Prostate gland (tissue), 2 donors: ENCODE measurements around the gene DIS3L2. TPM values are rescaled to one million over a fixed set of nuclear protein-coding genes. Genes with fewer than 3 reads are reported as not detected.
"Not testable (repeated sequence)": the region's sequence is repeated elsewhere in the genome, so short reads cannot be mapped to it uniquely, and the experiment has no call there.

Experiments used
- DNase-seq: peaks from one replicate; pipeline ENCODE4 v3.0.0-alpha.2; 2019; ENCODE audit warnings: low spot score
- H3K27ac ChIP-seq, 2 donors: fragments of 200-600 bp; sonication (generic); 2 replicates each; pipeline ENCODE4 v1.5.1; 2017 to 2019
- H3K27me3 ChIP-seq: fragments of 200-600 bp; sonication (generic); replicated peaks from 2 replicates; pipeline ENCODE4 v1.5.1; 2019; ENCODE audit not compliant: insufficient read depth
- H3K36me3 ChIP-seq, 2 donors: fragments of 200-600 bp; sonication (generic); 1 replicate in 1 of 2; 2 replicates in 1 of 2; pipeline versions ENCODE4 v1.5.1 to v1.8.1; 2017 to 2019
- H3K4me1 ChIP-seq: fragments of 200-600 bp; sonication (generic); replicated peaks from 2 replicates; pipeline ENCODE4 v1.5.1; 2019
- H3K4me3 ChIP-seq, 2 donors: fragments of 200-600 bp; sonication (generic); 2 replicates each; pipeline ENCODE4 v1.5.1; 2017 to 2019
- H3K9me3 ChIP-seq: fragments of 200-600 bp; sonication (generic); 2 replicates; pipeline ENCODE4 v1.5.1; 2017
- CTCF ChIP-seq, 4 experiments: fragments of 200-600 bp in 2 of 4; fragments of 450-650 bp in 2 of 4; sonication (generic) in 2 of 4; IDR thresholded peaks; 1 replicate in 3 of 4; 2 replicates in 1 of 4; pipeline ENCODE4 v1.5.1; 2016 to 2019; ENCODE audit warnings: antibody characterized with exemption in 4 of 4, mild to moderate bottlenecking in 2 of 4, moderate library complexity in 2 of 4
- POLR2A ChIP-seq: fragments of 450-650 bp; IDR thresholded peaks from one replicate; pipeline ENCODE4 v1.6.1; 2016; ENCODE audit warnings: antibody characterized with exemption, mild to moderate bottlenecking
- POLR2AphosphoS5 ChIP-seq: sonication (generic); formaldehyde crosslinking; IDR thresholded peaks from one replicate; pipeline ENCODE4 v1.6.1; 2017; ENCODE audit warnings: antibody characterized with exemption
- WGBS: methylation state at CpG from one replicate; pipeline ENCODE4 v1.1.5; 2018; 5-methylcytosine and 5-hydroxymethylcytosine counted together
- intact Hi-C: fragments of 100-400 bp; cut with DNase I; formaldehyde crosslinking; loops from one replicate; pipeline ENCODE4 v1.14.2; 2022
- total RNA-seq, 2 donors: library from RNA; depleted of rRNA; stranded (reverse); fragments of >200 nt; gene quantifications; one replicate each; pipeline ENCODE4 v1.1.0, GENCODE V29; 2016

Gene DIS3L2
- total RNA-seq, 2 donors from 2014 or later = 30.1 to 71.3 TPM

- TF ChIP-seq POLR2AphosphoS5 (no peak), CTCF (IDR thresholded peaks at IDR 0.05) (no peak), POLR2A (no peak)
- Histone ChIP-seq H3K36me3 (no peaks in the 10 kb centered on the region), H3K27me3 (no peaks in the 10 kb centered on the region), H3K27ac (no peak overlapping the region), H3K9me3 (no peaks in the 10 kb centered on the region), H3K4me1 (no peaks in the 10 kb centered on the region), H3K4me3 (no peak overlapping the region)
- intact Hi-C loops = no loop called here
- 64% methylated on average over 3 of the region's 3 CpGs for WGBS
- no peak for DNase-seq
Observed at GRCh38 chr2:231940795-231941194, 20.7 kb upstream of the DIS3L2 start.

- H3K9me3 ChIP-seq = no peaks in the 10 kb centered on the region
- no peaks in the 10 kb centered on the region for H3K36me3 ChIP-seq
- no peak for DNase-seq
- WGBS = 92% methylated on average over 12 of the region's 12 CpGs
- intact Hi-C loops = no loop called here
- no peaks in the 10 kb centered on the region for H3K27me3 ChIP-seq
- TF ChIP-seq POLR2AphosphoS5 (no peak), CTCF (IDR thresholded peaks at IDR 0.05) (no peak), POLR2A (no peak)
- H3K27ac ChIP-seq = no peak overlapping the region
- no peak overlapping the region for H3K4me3 ChIP-seq
- H3K4me1 ChIP-seq = no peaks in the 10 kb centered on the region
Observed at GRCh38 chr2:231941673-231942072, 19.8 kb upstream of the DIS3L2 start.

GRCh38 chr2:231942180-231942579 lies 19.3 kb upstream of the DIS3L2 start:
- Histone ChIP-seq H3K27me3 (no peaks in the 10 kb centered on the region), H3K4me1 (no peaks in the 10 kb centered on the region), H3K4me3 (no peak overlapping the region), H3K36me3 (no peaks in the 10 kb centered on the region), H3K27ac (no peak overlapping the region), H3K9me3 (no peaks in the 10 kb centered on the region)
- intact Hi-C loops = no loop called here
- TF ChIP-seq CTCF (IDR thresholded peaks at IDR 0.05) = no peak
- TF ChIP-seq POLR2AphosphoS5 = no peak
- no peak for TF ChIP-seq POLR2A
- no peak for DNase-seq
- 93% methylated on average over 6 of the region's 6 CpGs for WGBS

GRCh38 chr2:231946241-231946814 lies 15.2 kb upstream of the DIS3L2 start:
- Histone ChIP-seq H3K9me3 (no peaks in the 10 kb centered on the region), H3K4me1 (no peaks in the 10 kb centered on the region), H3K36me3 (no peaks in the 10 kb centered on the region), H3K27me3 (no peaks in the 10 kb centered on the region), H3K27ac (no peak overlapping the region), H3K4me3 (no peak overlapping the region)
- WGBS = 91% methylated on average over 15 of the region's 15 CpGs
- intact Hi-C loops = no loop called here
- no peak for DNase-seq
- TF ChIP-seq POLR2AphosphoS5 (no peak), POLR2A (no peak), CTCF (IDR thresholded peaks at IDR 0.05) (no peak)

- H3K4me1 ChIP-seq, intact Hi-C loops, H3K4me3 ChIP-seq, H3K36me3 ChIP-seq, H3K9me3 ChIP-seq, H3K27ac ChIP-seq, DNase-seq, H3K27me3 ChIP-seq: not testable (repeated sequence)
- WGBS = 85% methylated on average over 11 of the region's 11 CpGs
Observed at GRCh38 chr2:231947112-231947511, 14.4 kb upstream of the DIS3L2 start.
